Fibroblast of lung (primary cell): ENCODE measurements around the gene LUC7L3. TPM values are rescaled to one million over a fixed set of nuclear protein-coding genes. Genes with fewer than 3 reads are reported as not detected.

ENCODE experiments used
- DNase-seq, 2 donors: peaks; one replicate each; pipeline versions ENCODE4 v3.0.0 to v3.0.0-alpha.2; 2010; ENCODE audit warnings: low read depth in 2 of 2
- H2AFZ ChIP-seq: 2 replicates; pipeline ENCODE4 v1.5.1; 2012; ENCODE audit warnings: low read length, control low read depth, inconsistent platforms
- H3K27ac ChIP-seq: 2 replicates; pipeline ENCODE4 v1.5.1; 2011; ENCODE audit warnings: low read length, control low read depth; ENCODE audit not compliant: insufficient read depth
- H3K27me3 ChIP-seq: 2 replicates; pipeline ENCODE4 v1.5.1; 2011; ENCODE audit warnings: mild to moderate bottlenecking, low read length; ENCODE audit not compliant: control insufficient read depth, insufficient read depth
- H3K36me3 ChIP-seq: 2 replicates; pipeline ENCODE4 v1.5.1; 2011; ENCODE audit warnings: low read length; ENCODE audit not compliant: control insufficient read depth, insufficient read depth
- H3K4me1 ChIP-seq: 2 replicates; pipeline ENCODE4 v1.5.1; 2011; ENCODE audit warnings: low read length; ENCODE audit not compliant: control insufficient read depth, insufficient read depth; ENCODE audit errors: extremely low read depth
- H3K4me2 ChIP-seq: 2 replicates; pipeline ENCODE4 v1.5.1; 2011; ENCODE audit warnings: low read length, control low read depth; ENCODE audit not compliant: insufficient read depth; ENCODE audit errors: extremely low read depth
- H3K4me3 ChIP-seq, 4 experiments: fragments of 200-600 bp in 1 of 4; sonication (generic) in 1 of 4; replicated peaks in 1 of 4; 2 replicates each; pipeline ENCODE4 v1.5.1; 2011 to 2016; ENCODE audit warnings: low read length in 4 of 4, low read depth in 3 of 4, mild to moderate bottlenecking in 3 of 4, control low read depth in 2 of 4, inconsistent platforms in 1 of 4, mixed read lengths in 1 of 4; ENCODE audit not compliant: insufficient read depth in 1 of 4; ENCODE audit errors: control extremely low read depth in 1 of 4
- H3K79me2 ChIP-seq: 2 replicates; pipeline ENCODE4 v1.5.1; 2012; ENCODE audit warnings: mild to moderate bottlenecking, low read length, inconsistent platforms; ENCODE audit not compliant: control insufficient read depth, insufficient read depth
- H3K9ac ChIP-seq: 2 replicates; pipeline ENCODE4 v1.5.1; 2011; ENCODE audit warnings: mild to moderate bottlenecking, low read length, control low read depth; ENCODE audit not compliant: insufficient read depth
- H3K9me3 ChIP-seq: 2 replicates; pipeline ENCODE4 v1.5.1; 2012; ENCODE audit warnings: low read depth, low read length; ENCODE audit not compliant: control insufficient read depth, insufficient read depth
- H4K20me1 ChIP-seq: 2 replicates; pipeline ENCODE4 v1.5.1; 2011; ENCODE audit warnings: low read length; ENCODE audit not compliant: control insufficient read depth, insufficient read depth; ENCODE audit errors: extremely low read depth
- CTCF ChIP-seq, 2 donors: IDR thresholded peaks in 1 of 2; conservative IDR thresholded peaks in 1 of 2; 1 replicate in 1 of 2; 2 replicates in 1 of 2; pipeline ENCODE4 v1.5.1; 2011 to 2012; ENCODE audit warnings: low read length in 2 of 2, control low read depth in 1 of 2, inconsistent platforms in 1 of 2, low read depth in 1 of 2, mild to moderate bottlenecking in 1 of 2
- EZH2 ChIP-seq: IDR thresholded peaks from 2 replicates; pipeline ENCODE4 v1.5.1; 2012; ENCODE audit warnings: low read length, control low read depth, mild to moderate bottlenecking; ENCODE audit errors: missing control alignments
- polyA plus RNA-seq, 2 donors: library from polyadenylated mRNA; depleted of rRNA in 1 of 2; stranded (reverse) in 1 of 2; unstranded in 1 of 2; fragments of >200 nt; gene quantifications; 2 replicates each; pipeline ENCODE4 v1.2.1, GENCODE V29; 2011 to 2012; ENCODE audit warnings: missing spikeins in 1 of 2
- total RNA-seq: library from RNA; depleted of rRNA; stranded (reverse); fragments of >200 nt; gene quantifications from 2 replicates; pipeline ENCODE4 v1.2.1, GENCODE V29; 2014

LUC7L3 gene
- total and polyA plus RNA-seq, 2 donors (not counting 1 experiment from before 2014, with no cell fraction given): 35.2 to 56.5 TPM

- no peak overlapping the region for H3K9ac ChIP-seq
- no peak overlapping the region for H2AFZ ChIP-seq
- H3K4me1 ChIP-seq: no peaks in the 10 kb centered on the region
- no peaks in the 10 kb centered on the region for H3K27me3 ChIP-seq
- H4K20me1 ChIP-seq: peaks cover 2% of the 10 kb centered on the region
- peaks cover 6% of the 10 kb centered on the region for H3K36me3 ChIP-seq
- no peak for DNase-seq
- H3K4me3 ChIP-seq: no peak overlapping the region
- TF ChIP-seq EZH2 (no peak), CTCF (conservative IDR thresholded peaks at IDR 0.05 in 1 of 2, IDR thresholded peaks at IDR 0.05 in 1 of 2; ENCODE audit: low read depth in 1 of 2, low read length in 2 of 2) (no peak)
- no peak overlapping the region for H3K27ac ChIP-seq
- H3K79me2 ChIP-seq: peaks cover 58% of the 10 kb centered on the region
- H3K9me3 ChIP-seq: no peaks in the 10 kb centered on the region
- no peak overlapping the region for H3K4me2 ChIP-seq
These were observed 19.7 kb downstream of the LUC7L3 start for GRCh38 chr17:50739098-50739497.

GRCh38 chr17:50745631-50746030 lies 26.2 kb downstream of the LUC7L3 start:
- no peak overlapping the region for H3K4me3 ChIP-seq
- no peaks in the 10 kb centered on the region for H3K9me3 ChIP-seq
- peaks cover 4% of the 10 kb centered on the region for H3K79me2 ChIP-seq
- H3K36me3 ChIP-seq: peaks cover 23% of the 10 kb centered on the region
- no peaks in the 10 kb centered on the region for H3K4me1 ChIP-seq
- no peak overlapping the region for H3K9ac ChIP-seq
- no peak overlapping the region for H3K4me2 ChIP-seq
- no peaks in the 10 kb centered on the region for H4K20me1 ChIP-seq
- H2AFZ ChIP-seq: no peak overlapping the region
- no peaks in the 10 kb centered on the region for H3K27me3 ChIP-seq
- H3K27ac ChIP-seq: no peak overlapping the region
- TF ChIP-seq EZH2: no peak
- no peak for TF ChIP-seq CTCF (conservative IDR thresholded peaks at IDR 0.05 in 1 of 2, IDR thresholded peaks at IDR 0.05 in 1 of 2; ENCODE audit: low read depth in 1 of 2, low read length in 2 of 2)
- no peak for DNase-seq

GRCh38 chr17:50749245-50749644 lies 29.8 kb downstream of the LUC7L3 start:
- Histone ChIP-seq H3K9me3 (no peaks in the 10 kb centered on the region), H3K4me2 (no peak overlapping the region), H3K9ac (no peak overlapping the region), H3K4me1 (no peaks in the 10 kb centered on the region), H3K4me3 (no peak overlapping the region), H2AFZ (no peak overlapping the region), H3K79me2 (peaks cover 2% of the 10 kb centered on the region), H3K27me3 (no peaks in the 10 kb centered on the region), H3K36me3 (peaks cover 19% of the 10 kb centered on the region), H4K20me1 (no peaks in the 10 kb centered on the region), H3K27ac (no peak overlapping the region)
- DNase-seq: no peak
- TF ChIP-seq EZH2 (no peak), CTCF (conservative IDR thresholded peaks at IDR 0.05 in 1 of 2, IDR thresholded peaks at IDR 0.05 in 1 of 2; ENCODE audit: low read depth in 1 of 2, low read length in 2 of 2) (no peak)
